Activated T-cell treated with anti-CD3 and anti-CD28 coated beads, Interleukin-2, amount 50 U/mL, for 48 hours (primary cell): ENCODE results near the gene PTGER4.
"Not testable (repeated sequence)": the region's sequence is repeated elsewhere in the genome, so short reads cannot be mapped to it uniquely, and the experiment has no call there.

ENCODE experiments used
- DNase-seq, 2 experiments: peaks; one replicate each; pipeline ENCODE4 v3.0.0-alpha.2; 2020

The PTGER4 gene

DNA sequence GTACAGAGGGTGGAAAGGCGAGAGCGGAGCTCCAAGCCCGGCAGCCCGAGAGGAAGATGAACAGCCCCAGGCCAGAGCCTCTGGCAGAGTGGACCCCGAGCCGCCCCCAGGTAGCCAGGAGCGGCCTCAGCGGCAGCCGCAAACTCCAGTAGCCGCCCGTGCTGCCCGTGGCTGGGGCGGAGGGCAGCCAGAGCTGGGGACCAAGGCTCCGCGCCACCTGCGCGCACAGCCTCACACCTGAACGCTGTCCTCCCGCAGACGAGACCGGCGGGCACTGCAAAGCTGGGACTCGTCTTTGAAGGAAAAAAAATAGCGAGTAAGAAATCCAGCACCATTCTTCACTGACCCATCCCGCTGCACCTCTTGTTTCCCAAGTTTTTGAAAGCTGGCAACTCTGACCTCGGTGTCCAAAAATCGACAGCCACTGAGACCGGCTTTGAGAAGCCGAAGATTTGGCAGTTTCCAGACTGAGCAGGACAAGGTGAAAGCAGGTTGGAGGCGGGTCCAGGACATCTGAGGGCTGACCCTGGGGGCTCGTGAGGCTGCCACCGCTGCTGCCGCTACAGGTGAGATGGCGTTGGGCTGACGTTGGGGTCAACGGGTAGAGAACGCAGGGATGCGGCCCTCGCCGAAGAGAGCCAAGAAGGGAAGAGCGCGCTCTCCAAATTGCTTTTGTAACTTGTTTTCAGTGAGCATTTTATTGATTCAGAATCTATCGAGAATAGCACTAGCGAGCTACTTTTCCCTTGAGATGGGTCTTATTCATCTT lies at the start of gene PTGER4:
Gene PTGER4, plus strand, starts transcription at position 3 of the 769 bp plus-strand sequence. CDS start 1,079 bp downstream, outside the sequence.
- peak in 1 of 2 experiments; percentile 68 for DNase-seq

DNA sequence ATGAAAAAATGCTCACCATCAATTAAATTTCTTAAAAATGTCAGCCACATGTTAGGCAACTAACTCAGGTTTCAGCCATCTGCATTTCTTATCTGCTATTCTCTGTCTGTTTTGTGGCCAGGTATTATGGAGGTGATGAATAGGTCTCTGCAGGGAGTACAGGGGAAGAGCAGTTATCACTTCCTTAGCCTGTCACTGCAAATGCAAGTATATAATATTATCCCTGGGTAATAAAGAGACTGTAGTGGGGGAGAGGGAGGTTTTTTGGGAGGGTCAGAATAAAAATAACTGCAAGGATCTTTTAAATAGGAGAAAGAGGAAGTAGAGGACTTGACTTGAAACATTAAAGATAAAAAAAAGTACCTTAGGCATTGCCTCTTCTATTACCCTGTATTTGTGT lies 49.6 kb upstream of the PTGER4 start:
- no peak for DNase-seq

DNA sequence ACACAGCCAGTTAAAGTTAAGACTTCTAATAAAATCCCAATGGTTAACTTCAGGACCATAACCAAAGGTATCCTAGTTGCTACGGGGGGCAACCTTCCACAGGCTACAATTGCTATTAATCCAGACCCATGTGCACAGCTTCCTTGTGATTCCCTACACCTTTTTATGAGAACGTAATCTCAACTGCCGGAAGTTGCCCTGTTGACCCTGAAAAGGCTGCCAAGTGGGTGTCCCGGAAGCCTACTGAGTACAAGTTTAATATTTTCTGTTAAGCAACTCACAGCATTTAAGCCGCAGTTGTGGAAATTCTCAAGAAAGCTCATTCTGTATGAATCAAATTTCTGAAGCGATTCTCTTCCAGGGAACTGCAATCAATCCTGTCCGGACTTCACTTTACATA lies 48.5 kb upstream of the PTGER4 start:
- no peak for DNase-seq

DNA sequence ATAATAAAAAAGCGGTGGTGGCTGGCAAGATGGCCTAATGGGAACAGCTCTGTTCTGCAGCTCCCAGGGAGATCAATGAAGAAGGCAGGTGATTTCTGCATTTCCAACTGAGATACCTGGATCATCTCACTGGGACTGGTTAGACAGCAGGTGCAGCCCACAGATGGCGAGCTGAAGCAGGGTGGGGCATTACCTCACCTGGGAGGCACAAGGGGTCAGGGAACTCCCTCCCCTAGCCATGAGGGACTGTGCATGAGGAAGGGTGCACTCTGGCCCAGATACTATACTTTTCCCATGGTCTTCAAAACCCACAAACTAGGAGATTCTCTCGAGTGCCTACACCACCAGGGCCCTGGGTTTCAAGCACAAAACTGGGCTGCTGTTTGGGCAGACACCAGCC lies 45.6 kb upstream of the PTGER4 start:
- DNase-seq = no peak

DNA sequence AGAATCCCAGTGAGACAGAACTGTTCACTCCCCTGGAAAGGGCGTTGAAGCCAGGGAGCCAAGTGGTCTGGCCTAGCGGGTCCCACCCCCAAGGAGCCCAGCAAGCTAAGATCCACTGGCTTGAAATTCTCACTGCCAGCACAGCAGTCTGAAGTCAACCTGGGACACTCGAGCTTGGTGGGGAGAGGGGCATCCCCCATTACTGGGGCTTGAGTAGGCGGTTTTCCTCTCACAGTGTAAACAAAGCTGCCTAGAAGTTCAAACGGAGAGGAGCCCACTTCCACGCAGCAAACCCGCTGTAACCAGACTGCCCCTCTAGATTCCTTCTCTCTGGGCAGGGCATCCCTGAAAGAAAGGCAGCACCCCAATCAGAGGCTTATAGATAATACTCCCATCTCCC lies 45.1 kb upstream of the PTGER4 start:
- no peak for DNase-seq

DNA sequence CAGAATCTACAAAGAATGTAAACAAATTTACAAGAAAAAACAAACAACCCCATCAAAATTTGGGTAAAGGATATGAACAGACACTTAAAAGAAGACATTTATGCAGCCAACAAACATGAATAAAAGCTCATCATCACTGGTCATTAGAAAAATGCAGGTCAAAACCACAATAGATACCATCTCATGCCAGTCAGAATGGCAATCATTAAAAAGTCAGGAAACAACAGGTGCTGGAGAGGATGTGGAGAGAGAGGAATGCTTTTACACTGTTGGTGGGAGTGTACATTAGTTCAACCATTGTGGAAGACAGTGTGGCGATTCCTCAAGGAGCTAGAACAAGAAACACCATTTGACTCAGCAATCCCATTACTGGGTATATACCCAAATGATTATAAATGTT lies 40.2 kb upstream of the PTGER4 start:
- DNase-seq = not testable (repeated sequence)

DNA sequence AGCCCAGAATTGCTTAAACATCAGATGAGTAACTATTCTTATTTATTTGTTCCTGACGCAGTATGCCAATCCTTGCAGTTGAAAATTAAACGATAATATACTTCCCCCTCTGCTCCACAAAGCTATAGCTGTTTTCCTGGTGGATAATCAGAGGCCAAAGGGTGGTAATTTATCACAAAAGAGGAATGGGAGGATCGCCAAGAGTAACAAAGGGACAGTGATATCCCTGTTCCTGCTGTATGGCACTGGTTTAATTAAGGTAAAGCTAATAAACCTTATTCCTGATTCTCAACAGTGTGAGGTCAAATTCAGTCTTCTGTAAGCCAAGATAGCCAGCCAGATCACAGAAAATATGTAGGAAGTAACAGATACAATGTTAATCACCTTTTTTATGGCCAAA lies 33.4 kb upstream of the PTGER4 start:
- DNase-seq = no peak

DNA sequence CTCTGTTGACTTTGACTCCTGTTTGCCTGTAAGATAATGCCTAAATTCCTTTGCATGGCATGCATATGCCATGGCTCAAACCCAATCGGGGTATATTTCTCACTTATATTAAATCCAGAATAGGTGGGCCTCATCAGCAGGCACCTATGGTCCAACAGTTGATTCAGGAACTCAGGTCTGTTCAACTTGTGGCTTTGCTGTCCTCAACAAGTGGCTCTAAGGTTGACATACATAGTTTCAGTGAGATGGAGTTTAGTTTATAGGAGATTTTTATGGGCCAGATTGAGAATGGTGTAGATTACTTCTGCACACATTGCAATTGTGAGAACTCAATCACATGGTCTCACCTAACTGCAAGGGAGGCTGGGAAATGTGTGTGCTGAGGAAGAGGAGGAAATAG lies 31.6 kb upstream of the PTGER4 start:
- DNase-seq = no peak

DNA sequence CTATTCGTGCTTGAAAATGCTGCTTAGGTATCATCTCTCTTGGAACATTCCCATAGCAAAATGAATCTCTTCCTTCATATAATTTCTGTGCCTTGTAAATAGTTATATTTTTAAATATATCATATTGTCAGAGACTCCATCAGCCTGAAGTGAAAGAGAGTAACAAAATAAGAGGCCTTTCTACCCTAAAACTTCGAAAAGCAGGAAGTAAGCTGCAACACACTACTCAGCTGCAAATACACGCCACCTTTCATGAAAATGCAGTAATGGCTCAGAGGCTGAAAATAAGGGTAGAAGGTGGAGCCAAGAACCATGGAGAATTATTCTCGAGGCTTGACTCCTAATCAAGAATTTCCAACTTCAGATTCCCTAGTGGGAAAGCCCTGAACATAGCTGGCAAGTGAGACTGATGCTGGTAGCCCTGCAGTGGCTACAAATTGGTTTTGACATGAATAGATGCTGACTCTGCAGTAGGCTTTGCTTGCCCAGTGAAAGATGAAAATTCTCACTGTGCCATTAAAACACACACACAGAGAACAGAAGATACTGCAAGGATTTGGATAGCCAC lies 30.2 kb upstream of the PTGER4 start:
- no peak for DNase-seq

DNA sequence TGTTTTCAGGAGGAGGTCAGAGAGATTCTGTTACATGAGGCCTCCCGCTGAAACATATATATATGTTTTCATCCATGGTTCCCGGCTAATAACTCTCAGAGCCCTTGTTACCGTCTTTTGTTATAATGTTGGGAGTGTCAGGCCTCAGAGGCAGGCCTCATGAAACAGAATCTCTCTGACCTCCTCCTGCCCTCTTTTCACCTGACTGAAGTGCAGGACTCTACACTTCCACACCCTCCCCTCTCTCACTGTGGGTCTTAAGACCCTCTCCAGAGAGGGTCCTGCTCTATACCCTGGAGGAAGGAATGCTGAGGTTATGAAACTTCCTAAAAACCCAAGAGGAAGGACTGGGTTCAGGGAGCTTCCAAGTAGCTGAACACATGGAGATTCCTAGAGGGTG lies 28.5 kb upstream of the PTGER4 start:
- DNase-seq = no peak

DNA sequence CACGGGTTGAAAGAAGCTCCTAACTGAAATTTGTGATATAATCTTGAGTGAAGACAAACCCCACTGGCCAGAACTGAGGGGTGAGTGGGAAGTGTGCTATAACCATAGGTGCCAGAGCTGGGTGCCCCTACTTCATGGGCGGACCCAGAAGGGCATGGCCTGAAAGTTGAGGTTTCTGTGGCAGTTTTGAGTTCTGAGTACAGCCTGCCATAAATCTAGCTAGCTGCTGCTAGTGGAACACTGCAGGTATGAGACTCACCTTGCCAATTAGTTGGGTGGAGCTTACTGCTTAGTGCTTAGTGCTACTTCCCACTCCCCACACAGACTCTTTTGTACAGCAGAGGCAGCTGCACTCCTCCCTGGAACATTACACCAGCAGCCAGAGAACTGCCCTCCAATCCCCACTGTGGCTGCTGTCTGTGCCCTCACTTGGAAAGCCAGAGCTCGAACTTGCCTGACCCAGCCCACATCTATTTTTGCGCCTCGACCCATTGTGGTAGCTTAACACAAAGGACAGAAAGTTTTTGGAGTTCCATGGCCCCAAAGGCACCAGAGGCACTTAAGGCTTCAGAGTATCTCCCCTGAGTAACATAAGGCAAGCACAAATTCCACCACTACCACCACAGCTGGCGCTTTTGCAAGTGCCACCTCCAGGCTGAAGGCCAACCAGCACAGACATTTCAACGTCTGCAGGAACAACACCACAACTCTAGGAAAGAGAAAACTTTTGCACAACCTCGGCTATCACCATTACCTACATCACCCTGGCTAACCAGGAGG lies 27.1 kb upstream of the PTGER4 start:
- DNase-seq = peak; percentile 41 to 45

DNA sequence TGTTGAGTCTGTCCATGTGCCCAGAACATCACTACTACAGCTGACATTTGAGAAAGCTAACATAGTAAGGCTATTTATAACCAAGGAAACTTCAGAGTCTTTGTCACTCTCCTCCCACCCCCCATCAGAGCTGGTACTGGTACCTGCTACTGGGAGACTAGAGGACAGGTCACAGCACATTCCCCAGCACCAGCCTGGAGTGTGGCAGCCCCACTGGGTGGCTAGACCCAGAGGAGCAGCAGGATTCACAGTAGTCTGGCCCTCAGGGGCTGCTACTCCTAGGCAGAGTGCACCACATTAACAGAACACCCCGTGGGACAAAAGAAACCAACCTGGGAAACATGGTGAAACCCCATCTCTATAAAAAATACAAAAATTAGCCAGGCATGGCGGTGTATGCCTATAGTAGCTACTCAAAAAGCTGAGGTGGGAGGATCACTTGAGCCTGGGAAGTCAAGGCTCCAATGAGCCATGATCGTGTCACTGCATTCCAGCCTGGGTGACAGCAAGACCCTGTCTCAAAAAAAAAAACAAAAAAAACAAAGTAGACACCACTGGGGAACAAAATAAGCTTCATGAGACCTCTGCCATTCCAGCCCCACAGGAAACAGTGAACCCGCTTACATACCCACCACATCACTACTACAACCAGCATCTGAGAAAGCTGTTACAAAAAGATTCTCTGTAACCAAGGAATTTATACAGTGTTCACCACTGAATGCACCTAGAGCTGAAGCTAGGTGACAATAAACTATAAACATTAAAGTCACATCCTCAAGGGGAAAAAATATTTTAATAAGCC lies 26.3 kb upstream of the PTGER4 start:
- peak; percentile 31 to 39 for DNase-seq

DNA sequence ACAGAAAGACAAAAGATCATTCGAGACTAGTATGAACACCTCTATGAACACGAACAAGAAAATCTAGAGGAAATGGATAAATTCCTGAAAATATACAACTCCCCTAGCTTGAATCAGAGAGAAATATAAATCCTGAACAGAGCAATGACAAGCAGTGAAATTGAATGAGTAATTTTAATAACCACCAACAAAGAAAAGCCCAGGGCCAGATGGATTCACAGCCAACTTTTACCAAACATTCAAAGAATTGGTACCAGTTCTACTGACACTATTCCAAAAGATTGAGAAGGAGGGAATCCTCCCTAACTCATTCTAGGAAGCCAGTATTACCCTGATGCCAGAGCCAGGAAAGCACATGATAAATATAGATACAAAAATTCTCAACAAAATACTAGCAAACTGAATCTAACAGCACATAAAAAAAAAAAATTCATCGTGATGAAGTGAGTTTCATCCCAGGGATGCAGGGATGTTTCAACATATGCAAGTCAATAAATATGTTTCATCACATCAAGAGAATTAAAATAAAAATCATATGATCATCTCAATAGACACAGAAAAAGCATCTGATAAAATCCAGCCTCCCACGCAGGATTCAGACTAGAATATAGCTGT lies 25.2 kb upstream of the PTGER4 start:
- no peak for DNase-seq

DNA sequence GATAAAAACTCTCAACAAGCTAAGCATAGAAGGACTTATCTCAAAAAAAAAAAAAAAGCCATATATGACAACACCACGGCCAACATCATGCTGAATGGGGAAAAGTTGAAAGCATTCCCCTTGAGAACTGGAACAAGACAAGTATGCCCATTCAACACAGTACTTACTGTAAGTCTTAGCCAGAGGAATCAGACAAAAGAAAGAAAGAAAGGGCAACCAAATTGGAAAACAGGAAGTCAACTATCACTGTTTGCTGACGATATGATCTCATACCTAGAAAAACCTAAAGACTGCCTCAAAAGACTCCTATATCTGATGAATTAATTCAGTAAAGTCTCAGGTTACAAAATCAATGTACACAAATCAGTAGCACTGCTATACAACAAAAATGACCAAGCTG lies 24.6 kb upstream of the PTGER4 start:
- no peak for DNase-seq

DNA sequence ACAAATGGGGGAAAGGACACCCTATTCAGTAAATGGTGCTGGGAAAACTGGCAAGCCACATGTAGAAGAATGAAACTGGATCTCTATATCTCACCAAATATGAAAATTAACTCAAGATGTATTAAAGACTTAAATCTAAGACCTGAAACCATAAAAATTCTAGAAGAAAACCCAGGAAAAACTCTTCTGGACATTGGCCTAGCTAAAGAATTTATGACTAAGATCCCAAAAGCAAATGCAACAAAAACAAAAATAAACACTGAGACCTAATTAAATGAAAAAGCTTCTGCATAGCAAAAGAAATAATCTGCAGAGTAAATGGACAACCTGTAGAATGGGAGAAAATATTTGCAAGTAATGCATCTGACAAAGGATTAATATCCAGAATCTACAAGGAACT lies 23.6 kb upstream of the PTGER4 start:
- DNase-seq = not testable (repeated sequence)

DNA sequence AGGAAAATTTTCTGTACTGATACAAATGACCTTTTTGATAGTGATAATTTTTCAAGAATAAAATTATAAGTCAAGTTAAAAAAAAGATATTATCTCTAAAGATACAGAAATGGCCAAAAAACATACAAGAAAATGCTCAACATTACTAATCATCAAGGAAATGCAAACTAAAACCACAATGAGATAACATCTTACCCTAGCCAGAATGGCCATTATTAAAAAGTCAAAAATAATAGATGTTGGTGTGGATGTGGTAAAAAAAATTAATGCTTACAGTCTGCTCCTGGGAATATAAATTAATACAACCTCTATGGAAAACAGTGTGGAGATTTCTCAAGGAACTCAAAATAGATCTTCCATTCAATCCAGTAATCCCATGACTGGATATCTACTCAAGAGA lies 22.9 kb upstream of the PTGER4 start:
- no peak for DNase-seq

DNA sequence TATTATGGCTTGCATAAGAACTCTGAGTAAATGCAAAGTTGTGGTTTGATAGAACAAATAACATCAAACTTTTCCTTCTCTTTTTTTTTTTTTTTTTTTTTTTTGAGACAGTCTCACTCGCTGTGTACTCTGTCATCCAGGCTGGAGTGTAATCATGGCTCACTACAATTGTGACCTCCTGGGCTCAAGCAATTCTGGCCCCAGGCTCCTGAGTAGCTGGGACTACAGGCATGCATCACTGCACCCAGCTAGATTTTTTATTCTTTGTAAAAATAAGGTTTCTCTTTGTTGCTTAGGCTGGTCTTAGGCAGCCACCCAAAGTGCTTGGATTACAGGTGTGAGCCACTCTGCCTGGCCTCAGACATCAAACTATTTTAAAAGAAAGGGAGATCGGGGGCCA lies 19.0 kb upstream of the PTGER4 start:
- DNase-seq = no peak

DNA sequence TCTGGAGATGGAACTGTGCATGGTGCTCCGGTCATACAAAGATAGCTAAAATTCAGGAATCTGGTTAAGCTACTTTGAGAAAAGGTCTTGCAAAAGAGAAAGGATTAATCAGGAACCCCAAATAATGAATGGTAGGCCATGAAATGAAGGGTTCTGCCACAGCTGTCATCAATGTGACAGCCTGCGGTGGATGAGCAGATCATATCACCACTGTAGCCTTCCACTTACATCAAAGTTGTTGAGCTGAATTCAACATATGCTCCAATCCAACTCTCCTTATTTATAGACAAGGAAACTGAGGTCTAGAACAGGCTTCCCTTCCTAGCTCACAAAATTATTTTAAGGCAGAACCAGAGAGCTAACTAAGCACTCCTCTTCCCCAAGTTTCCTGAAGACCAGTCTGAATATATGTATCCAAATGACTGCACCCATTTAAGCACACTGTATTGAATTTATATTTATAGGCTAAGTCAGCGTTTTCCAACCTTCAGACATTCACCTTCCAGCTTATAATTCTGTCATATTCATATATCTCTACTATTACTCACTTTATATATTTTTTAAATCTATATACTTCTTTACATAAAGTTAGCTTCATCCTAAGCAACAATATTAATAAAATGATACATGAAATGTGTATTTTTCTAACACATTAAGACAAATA lies 13.9 kb upstream of the PTGER4 start:
- DNase-seq = no peak

DNA sequence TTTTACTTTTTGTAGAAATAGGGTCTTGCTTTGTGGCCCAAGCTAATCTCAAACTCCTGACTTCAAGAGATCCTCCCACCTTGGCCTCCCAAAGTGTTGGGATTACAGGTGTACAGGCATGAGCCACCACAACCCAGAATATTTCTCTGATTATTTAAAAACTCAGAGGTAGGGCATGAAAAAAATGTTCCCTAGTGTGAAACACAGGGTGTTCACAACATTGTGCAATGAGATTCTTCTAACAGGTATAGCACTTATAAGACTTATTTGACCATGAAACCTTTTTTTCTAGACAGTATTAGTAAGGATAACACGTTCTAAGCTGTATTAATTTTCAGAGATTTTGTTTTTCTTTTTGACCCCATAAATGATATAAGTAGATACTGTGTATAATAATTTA lies 13.1 kb upstream of the PTGER4 start:
- no peak for DNase-seq

DNA sequence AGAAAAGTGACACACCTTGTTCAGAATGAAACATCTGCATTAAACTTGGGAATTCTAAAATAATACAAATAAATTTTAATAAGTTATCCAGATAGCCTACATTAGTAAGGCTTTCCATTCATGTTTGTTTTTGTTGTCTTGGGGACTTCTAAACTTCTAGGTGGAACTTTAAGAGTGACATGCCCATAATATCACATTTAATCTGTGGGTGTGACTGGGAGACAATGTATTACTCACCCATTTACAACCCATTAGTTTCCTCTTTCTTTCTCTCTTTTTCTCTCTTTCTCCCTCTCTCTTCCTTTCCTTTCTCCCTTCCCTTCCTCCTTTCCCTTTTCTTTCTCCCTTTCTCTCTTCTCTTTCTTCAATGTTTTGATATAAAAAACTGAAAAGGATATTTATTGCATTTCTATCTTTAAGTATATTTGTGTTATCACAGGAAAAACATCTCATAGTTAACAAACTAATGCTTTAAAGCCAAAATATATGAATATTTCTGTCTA lies 12.5 kb upstream of the PTGER4 start:
- DNase-seq = no peak

DNA sequence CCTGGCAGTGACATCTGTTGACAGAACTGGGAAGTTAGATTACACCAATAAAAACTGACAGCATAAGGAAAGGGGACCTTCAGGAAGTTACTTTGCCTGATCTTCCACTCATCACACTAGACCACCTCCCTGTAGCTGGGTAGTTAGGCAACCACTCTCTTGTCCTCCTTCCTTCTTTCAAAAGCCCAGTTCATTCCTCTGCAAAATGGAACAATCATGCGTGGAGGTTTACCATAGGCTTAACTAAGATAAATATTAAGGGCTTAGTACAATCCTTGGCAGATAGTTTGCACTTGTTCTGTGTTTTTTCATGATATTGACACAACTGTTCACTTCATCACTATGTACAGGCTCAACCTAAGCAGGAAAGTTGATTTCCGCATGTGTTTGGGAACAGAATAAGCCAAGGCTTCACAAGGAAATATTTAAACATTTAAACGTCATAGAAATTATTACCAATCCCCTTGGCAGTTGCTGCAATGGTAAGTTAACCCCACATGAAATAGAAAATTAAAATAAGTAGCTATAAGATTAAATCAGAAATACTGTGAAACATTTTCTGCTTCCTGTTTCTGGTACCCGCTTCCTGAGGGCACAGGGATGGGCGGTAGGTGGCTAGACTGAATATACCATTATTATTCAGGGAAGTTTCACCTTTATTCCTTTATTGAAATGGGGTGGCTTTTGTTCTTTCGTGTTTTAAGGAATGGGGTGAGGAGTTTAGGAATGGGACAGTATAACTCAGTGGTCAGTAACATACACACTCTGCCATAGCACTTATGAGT lies 9.9 kb upstream of the PTGER4 start:
- DNase-seq = no peak
